Transverse colon (tissue), 4 donors: ENCODE measurements around the gene P3H1. TPM values are rescaled to one million over a fixed set of nuclear protein-coding genes. Genes with fewer than 3 reads are reported as not detected.
A peak's percentile ranks its signal among the peaks of the same experiment; 100 is the strongest.

Experiments used
- DNase-seq: peaks from one replicate; pipeline ENCODE4 v3.0.0-alpha.2; 2019
- H3K27ac ChIP-seq, 4 donors: fragments of 200-600 bp; sonication (generic); 2 replicates each; pipeline ENCODE4 v1.5.1; 2016 to 2018; ENCODE audit warnings: inconsistent platforms in 4 of 4
- H3K27me3 ChIP-seq: fragments of 200-600 bp; sonication (generic); 2 replicates; pipeline ENCODE4 v1.5.1; 2017; ENCODE audit warnings: inconsistent platforms
- H3K36me3 ChIP-seq, 4 donors: fragments of 200-600 bp; sonication (generic); 2 replicates each; pipeline ENCODE4 v1.5.1; 2017 to 2019; ENCODE audit warnings: inconsistent platforms in 4 of 4
- H3K4me1 ChIP-seq, 4 donors: fragments of 200-600 bp; sonication (generic); 2 replicates each; pipeline ENCODE4 v1.5.1; 2017 to 2020; ENCODE audit warnings: inconsistent platforms in 4 of 4
- H3K4me3 ChIP-seq, 4 donors: fragments of 200-600 bp; sonication (generic); 1 replicate in 1 of 4; 2 replicates in 3 of 4; pipeline versions ENCODE4 v1.5.1 to v1.6.1; 2017 to 2019; ENCODE audit warnings: inconsistent platforms in 4 of 4
- H3K9me3 ChIP-seq, 2 donors: fragments of 200-600 bp; sonication (generic); 2 replicates each; pipeline ENCODE4 v1.5.1; 2017 to 2019; ENCODE audit warnings: inconsistent platforms in 2 of 2
- CTCF ChIP-seq, 5 experiments: fragments of 200-600 bp in 3 of 5; fragments of 450-650 bp in 2 of 5; sonication (generic) in 3 of 5; IDR thresholded peaks; 1 replicate in 2 of 5; 2 replicates in 3 of 5; pipeline ENCODE4 v1.5.1; 2016 to 2017; ENCODE audit warnings: antibody characterized with exemption in 5 of 5, inconsistent platforms in 3 of 5, mild to moderate bottlenecking in 2 of 5, moderate library complexity in 1 of 5
- EP300 ChIP-seq: sonication (generic); formaldehyde crosslinking; IDR thresholded peaks from one replicate; pipeline ENCODE4 v1.6.1; 2017; ENCODE audit warnings: antibody characterized with exemption, low read depth
- POLR2A ChIP-seq: fragments of 450-650 bp; IDR thresholded peaks from one replicate; pipeline ENCODE4 v1.6.1; 2016; ENCODE audit warnings: antibody characterized with exemption, mild to moderate bottlenecking, moderate library complexity
- POLR2AphosphoS5 ChIP-seq, 3 donors: sonication (generic); formaldehyde crosslinking; IDR thresholded peaks; one replicate each; pipeline ENCODE4 v1.6.1; 2016; ENCODE audit warnings: antibody characterized with exemption in 3 of 3
- WGBS, 2 donors: methylation state at CpG; one replicate each; pipeline ENCODE4 v1.1.5; 2018; ENCODE audit warnings: low coverage in 1 of 2; 5-methylcytosine and 5-hydroxymethylcytosine counted together
- in situ Hi-C, 4 donors: fragments of 200-750 bp; cut with MboI; loops; one replicate each; pipeline versions ENCODE4 v1.15.0 to v1.15.1; 2017; ENCODE audit warnings: low sequenced_read_pairs in 3 of 4, low pct_ligation_motif_present in 1 of 4, low pct_unique_long_range_greater_than_20kb in 1 of 4
- intact Hi-C: fragments of 100-400 bp; cut with DNase I; formaldehyde crosslinking; loops from one replicate; pipeline ENCODE4 v1.15.1; 2023; ENCODE audit warnings: low total_unique reads
- total RNA-seq, 4 donors: library from RNA; depleted of rRNA; stranded (reverse); fragments of >200 nt; gene quantifications; one replicate each; pipeline ENCODE4 v1.1.0, GENCODE V29; 2016

The P3H1 gene
- total RNA-seq, 4 donors from 2014 or later = 8.7 to 37.2 (median 10.2) TPM

- TF ChIP-seq CTCF (IDR thresholded peaks at IDR 0.05) (no peak), EP300 (no peak), POLR2A (no peak), POLR2AphosphoS5 (IDR thresholded peaks at IDR 0.05) (no peak)
- Histone ChIP-seq H3K4me1 (peaks cover 0 to under 1% (median 0%) of the 10 kb centered on the region in 4 donors), H3K27me3 (no peaks in the 10 kb centered on the region), H3K4me3 (no peak overlapping the region), H3K9me3 (no peaks in the 10 kb centered on the region), H3K27ac (no peak overlapping the region), H3K36me3 (peaks cover 0 to 30% (median 13%) of the 10 kb centered on the region in 4 donors)
- in situ Hi-C loops = loop anchor here in 3 of 4 donors (10.0 to 25.0 kb wide), 2 partner anchors 283 to 295 kb away; no protein-coding TSS in a partner anchor
- WGBS, 2 donors = 42 to 49% methylated on average over 2 of the region's 2 CpGs
- no peak for DNase-seq
- intact Hi-C loops = loop anchor here (10.0 kb wide), 1 partner anchor 65 kb away; the partner anchor contains the start of gene ZNF691
These were observed 12.9 kb upstream of the P3H1 start for GRCh38 chr1:42779725-42780124.

DNA sequence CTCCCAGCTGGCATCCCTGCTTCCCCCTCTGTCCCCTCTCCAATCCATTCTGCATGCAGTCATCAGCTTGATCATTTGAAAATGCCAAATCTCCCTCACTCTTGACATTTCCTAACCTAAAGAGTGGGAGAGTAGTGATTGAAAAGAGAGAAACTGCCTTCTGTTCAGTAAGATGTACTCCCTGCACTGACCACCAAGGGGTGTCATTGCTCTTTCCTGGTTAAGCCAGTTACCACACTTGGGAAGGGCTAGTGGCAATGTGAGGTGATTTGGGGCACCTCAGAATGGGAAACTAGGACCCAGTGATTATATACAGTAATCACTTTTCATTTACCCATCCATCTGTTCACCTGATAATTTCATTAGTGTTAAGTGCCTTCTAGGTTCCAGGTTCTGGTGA lies 11.0 kb upstream of the P3H1 start:
- intact Hi-C loops (loop anchor here (10.0 kb wide), 1 partner anchor 67 kb away; the partner anchor contains the start of gene ZNF691), in situ Hi-C loops (loop anchor here in 3 of 4 donors (10.0 to 25.0 kb wide), 2 partner anchors 284 to 297 kb away; no protein-coding TSS in a partner anchor)
- Histone ChIP-seq H3K9me3 (no peaks in the 10 kb centered on the region), H3K27me3 (no peaks in the 10 kb centered on the region), H3K36me3 (peaks cover 0 to 41% (median 16%) of the 10 kb centered on the region in 4 donors), H3K4me3 (no peak overlapping the region), H3K27ac (no peak overlapping the region), H3K4me1 (no peaks in the 10 kb centered on the region)
- no peak for DNase-seq
- TF ChIP-seq CTCF (IDR thresholded peaks at IDR 0.05) (peak; percentile 46 to 55 (median 51)), POLR2A (no peak), EP300 (no peak)

GRCh38 chr1:42776502-42776901 lies 9.7 kb upstream of the P3H1 start:
- Histone ChIP-seq H3K36me3 (peaks cover 0 to 41% (median 16%) of the 10 kb centered on the region in 4 donors), H3K27me3 (no peaks in the 10 kb centered on the region), H3K9me3 (no peaks in the 10 kb centered on the region), H3K27ac (no peak overlapping the region), H3K4me1 (no peaks in the 10 kb centered on the region), H3K4me3 (no peak overlapping the region)
- DNase-seq = no peak
- intact Hi-C loops (loop anchor here (10.0 kb wide), 1 partner anchor 68 kb away; the partner anchor contains the start of gene ZNF691), in situ Hi-C loops (loop anchor here in 3 of 4 donors (10.0 to 25.0 kb wide), 2 partner anchors 286 to 298 kb away; no protein-coding TSS in a partner anchor)
- 94 to 95% methylated on average over 5 to 6 of the region's 6 CpGs for WGBS, 2 donors
- TF ChIP-seq CTCF (IDR thresholded peaks at IDR 0.05) (no peak), EP300 (no peak), POLR2AphosphoS5 (IDR thresholded peaks at IDR 0.05) (no peak), POLR2A (no peak)

GRCh38 chr1:42774928-42775526 lies 8.2 kb upstream of the P3H1 start:
- H3K36me3 ChIP-seq = peaks cover 0 to 36% (median 16%) of the 10 kb centered on the region in 4 donors
- intact Hi-C loops (loop anchor here (10.0 kb wide), 1 partner anchor 70 kb away; the partner anchor contains the start of gene ZNF691), in situ Hi-C loops (loop anchor here in 3 of 4 donors (10.0 to 25.0 kb wide), 3 partner anchors 287 to 438 kb away; partner anchors contain the start of gene FOXJ3 (in 2 of the 3))
- no peak overlapping the region for H3K4me3 ChIP-seq
- DNase-seq = no peak
- no peaks in the 10 kb centered on the region for H3K27me3 ChIP-seq
- WGBS, 2 donors = 80 to 92% methylated on average over 2 to 5 of the region's 5 CpGs
- H3K4me1 ChIP-seq = peaks cover 0 to under 1% (median 0%) of the 10 kb centered on the region in 4 donors
- H3K27ac ChIP-seq = no peak overlapping the region
- H3K9me3 ChIP-seq = no peaks in the 10 kb centered on the region
- no peak for TF ChIP-seq EP300
- no peak for TF ChIP-seq CTCF (IDR thresholded peaks at IDR 0.05)
- TF ChIP-seq POLR2A = no peak
- no peak for TF ChIP-seq POLR2AphosphoS5 (IDR thresholded peaks at IDR 0.05)
